HG02885 (cell line): ENCODE results near the gene GPR161.

ENCODE experiments used
- ATAC-seq: cut with Tn5 transposase; IDR thresholded peaks from one replicate; pipeline ENCODE4 v1.9.1; 2021; ENCODE audit warnings: mild to moderate bottlenecking; ENCODE audit not compliant: unreplicated experiment, poor library complexity

GPR161 gene

DNA sequence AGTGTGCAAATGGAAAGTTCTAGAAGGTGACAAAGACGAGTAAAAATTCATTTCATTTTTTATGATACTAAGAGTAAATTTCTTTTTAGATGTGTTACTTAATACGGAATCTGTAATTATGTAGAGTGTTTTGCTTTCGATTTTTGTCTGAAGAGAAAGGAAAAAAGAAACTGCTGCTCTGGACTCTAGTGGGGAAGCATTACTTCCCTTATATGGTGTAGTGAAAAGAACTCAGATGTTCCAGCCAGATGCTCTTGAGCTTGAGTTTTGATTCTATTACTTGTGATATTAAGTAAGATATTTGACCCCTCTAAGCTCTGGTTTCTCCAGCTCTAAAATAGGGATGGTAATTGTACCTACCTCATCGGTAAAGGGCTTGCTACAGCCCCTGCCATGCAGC, 12.2 kb upstream of the GPR161 start:
- peak; percentile 61 for ATAC-seq

GRCh38 chr1:168146626-168147025, 9.9 kb upstream of the GPR161 start:
- ATAC-seq = no peak

GRCh38 chr1:168146160-168146539, 9.4 kb upstream of the GPR161 start:
- no peak for ATAC-seq

DNA sequence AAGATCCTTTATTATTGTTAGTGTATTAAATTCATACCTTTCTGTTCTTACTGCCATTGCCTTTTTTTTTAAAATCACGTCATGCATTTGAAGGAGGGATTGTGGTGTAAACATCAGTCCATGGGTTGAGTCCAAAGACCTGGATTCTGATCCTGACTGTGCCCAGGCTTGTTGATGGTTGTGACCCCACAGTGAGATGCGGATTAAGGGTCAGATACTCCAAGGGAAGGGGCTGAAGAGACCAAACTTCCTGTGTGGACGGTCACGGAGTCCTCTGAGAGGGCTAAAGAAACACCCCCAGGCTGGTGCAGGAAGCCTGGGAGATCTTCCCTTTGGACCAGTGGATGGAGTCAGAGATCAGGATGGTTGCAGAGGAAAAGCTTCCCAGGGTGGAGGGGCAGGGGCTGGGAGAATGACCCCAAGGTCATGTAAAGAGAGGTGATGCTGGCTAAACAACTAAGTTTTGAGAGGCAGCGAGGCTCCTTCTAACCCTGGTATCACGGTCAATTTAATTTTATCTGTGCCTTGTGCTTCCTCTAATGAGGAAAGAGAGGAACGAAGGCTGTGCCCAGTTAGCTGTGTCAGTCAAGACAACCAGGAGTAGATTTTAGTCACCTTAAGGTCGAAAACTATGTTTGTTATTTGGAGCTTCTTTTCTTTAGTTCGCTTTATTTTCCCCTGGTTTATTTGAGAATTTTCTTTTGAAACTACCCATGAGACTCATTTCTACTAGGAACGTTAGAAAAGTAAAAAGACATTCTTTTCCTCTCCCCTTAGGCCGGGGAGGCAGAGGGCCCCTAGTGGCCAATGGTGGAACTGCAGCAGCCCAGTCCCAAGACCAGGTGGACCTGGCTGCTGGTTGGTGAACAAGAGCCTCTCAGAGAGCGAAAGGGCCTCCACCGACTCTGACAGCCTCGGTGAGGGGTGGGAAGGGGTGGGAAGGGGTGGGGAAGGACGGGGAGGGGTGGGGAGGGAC, 8.7 kb upstream of the GPR161 start:
- peak; percentile 97 for ATAC-seq

GRCh38 chr1:168141871-168142385, 5.2 kb upstream of the GPR161 start:
- no peak for ATAC-seq

GRCh38 chr1:168139070-168139469, 2.3 kb upstream of the GPR161 start:
- no peak for ATAC-seq

DNA sequence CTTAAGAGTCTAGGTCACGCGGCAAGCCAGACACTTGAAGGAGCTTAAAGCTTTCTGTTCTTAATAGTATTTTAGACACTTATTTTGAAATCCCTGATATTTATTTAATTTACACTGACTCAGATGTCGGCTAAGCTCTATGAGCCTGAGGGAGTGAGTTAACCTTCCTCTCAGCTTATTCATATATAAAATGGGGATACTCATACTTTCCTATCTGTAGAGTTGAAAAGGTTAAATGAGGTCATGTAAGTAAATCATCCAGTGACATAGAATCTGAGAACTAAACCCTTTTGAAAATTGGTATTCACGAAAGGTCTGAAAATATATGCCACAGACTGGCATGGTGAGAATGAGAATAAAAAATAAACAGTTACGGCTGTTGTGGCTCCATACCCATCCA, 1.4 kb upstream of the GPR161 start:
- no peak for ATAC-seq

DNA sequence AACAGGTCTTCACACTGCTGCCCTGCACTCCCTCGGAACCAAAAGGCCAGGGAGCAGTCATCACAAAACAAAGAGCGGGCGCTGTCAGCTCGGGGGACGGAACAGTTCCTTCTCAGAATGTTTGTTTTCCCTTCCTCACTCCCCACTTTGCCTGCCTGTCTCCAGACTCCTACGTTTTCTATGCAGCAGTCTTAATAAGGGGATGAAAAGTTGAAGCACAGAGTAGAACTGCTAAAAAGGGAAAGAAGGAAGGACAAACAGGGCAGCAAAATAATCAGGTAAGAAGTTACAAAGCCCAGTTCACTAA, 738 bp upstream of the GPR161 start:
- no peak for ATAC-seq

GRCh38 chr1:168135921-168136708, 615 bp downstream of the GPR161 start:
- peak; percentile 32 for ATAC-seq

- no peak for ATAC-seq
Measured at GRCh38 chr1:168135116-168135920, 1.4 kb downstream of the GPR161 start.

DNA sequence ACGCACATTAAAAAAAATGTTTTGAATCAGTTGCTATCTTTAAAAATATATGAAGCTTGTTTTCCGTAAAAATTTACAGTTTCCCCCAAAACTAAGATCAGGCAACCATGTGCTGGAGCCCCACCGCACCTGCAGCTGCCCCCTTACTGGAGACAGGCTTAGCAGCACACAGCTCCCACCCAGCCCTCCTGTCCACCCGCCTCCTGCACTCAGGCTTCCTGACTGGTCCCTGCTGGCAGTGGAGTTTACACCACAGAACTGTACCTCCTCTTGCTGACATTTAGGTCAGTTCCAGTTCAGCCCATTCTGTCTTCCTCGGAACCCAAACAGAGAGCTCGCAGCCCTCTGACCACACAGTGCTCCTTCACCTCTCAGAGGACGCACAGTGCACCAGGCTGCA, 2.1 kb downstream of the GPR161 start:
- no peak for ATAC-seq

GRCh38 chr1:168134132-168134531, 2.6 kb downstream of the GPR161 start:
- no peak for ATAC-seq

- no peak for ATAC-seq
Measured at GRCh38 chr1:168129933-168130332, 6.8 kb downstream of the GPR161 start.

DNA sequence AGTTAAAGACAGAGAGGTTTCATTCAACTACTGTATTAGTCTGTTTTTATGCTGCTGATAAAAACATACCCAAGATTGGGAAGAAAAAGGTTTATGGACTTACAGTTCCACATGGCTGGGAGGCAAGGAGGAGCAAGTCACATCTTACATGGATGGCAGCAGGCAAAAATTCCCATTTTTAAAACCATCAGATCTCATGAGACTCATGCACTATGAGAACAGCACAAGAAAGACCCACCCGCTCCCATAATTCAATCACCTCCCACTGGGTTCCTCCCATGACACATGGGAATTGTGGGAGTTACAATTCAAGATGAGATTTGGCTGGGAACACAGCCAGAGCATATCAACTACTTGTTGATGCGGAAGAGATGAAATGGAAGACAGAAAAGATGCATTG, 9.2 kb downstream of the GPR161 start:
- no peak for ATAC-seq

- ATAC-seq = no peak
Measured at GRCh38 chr1:168125051-168125450, 11.7 kb downstream of the GPR161 start.

- no peak for ATAC-seq
Measured at GRCh38 chr1:168121401-168122011, 15.2 kb downstream of the GPR161 start.

- no peak for ATAC-seq
Measured at GRCh38 chr1:168119750-168120149, 17.0 kb downstream of the GPR161 start.

DNA sequence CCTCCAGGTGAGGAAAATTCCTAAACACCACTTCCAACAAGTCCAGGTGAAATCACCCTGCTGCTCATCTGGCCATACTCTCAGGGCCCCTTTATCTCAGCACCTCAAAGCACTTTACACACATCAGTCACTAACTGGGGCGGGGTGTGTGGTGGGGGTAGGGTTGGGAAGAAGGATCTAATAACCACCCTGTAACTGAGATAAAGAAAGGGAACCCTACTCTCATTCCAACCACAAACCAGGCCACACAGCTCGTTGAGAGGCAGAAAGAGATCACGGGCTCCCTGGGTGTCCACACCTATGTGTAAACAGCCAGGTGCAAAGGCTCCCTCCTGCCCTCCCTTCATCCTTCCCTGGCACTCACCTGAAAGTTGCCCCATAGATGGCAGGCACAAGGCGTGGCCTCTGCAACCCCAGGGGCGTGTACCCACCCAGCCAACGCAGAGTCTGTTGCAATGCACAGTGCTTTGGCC, 20.4 kb downstream of the GPR161 start:
- no peak for ATAC-seq

DNA sequence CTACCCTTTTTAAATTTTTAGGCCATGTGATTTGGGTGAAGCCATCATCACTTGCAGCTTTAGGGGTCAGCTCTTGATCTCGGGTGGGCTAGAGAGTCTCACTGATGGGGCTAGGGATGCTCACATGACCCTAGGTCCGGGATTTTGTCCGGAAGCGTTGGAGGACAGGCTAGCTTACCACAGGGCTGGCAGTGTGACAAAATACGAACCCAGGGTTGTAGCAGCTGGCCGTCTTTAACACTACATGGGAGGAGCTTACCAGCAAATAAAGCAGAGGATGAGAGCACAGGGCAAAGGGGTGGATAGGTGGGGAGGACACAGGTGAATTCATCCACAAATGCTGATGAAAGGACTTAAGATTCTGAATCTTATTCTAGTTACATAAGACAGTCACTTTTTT, 21.9 kb downstream of the GPR161 start:
- no peak for ATAC-seq
